ENCODE results near the gene STAMBPL1.

STAMBPL1 gene

DNA sequence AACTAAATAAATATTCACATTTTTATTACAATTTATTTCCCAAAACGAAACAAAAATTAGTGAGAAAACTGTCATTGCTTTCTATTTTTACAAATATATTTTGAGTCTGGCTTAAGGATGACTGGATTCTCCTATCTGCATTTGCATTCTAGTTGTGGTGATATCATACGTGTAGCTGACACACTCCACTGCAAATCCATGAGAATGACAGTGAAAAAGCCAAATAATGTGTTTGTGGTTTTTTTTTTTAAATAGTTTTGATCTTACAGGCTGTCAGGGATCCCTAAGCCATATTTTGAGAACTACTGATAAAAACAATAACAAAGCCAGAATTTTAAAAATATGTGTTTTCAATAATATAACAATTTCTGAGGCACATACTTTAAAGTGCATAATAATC, 5.8 kb upstream of the STAMBPL1 start:
- peak overlapping the region; percentile 53; the same call in 1 of the 2 replicates for H2AFZ ChIP-seq (ENCODE audit: low read length)
- H3K9me3 ChIP-seq (ENCODE audit: insufficient read depth, low read depth, low read length): no peaks in the 10 kb centered on the region
- no peak overlapping the region for H3K4me2 ChIP-seq (ENCODE audit: low read depth, low read length, poor library complexity, severe bottlenecking)
- H3K36me3 ChIP-seq (ENCODE audit: insufficient read depth, low read length): no peaks in the 10 kb centered on the region
- H3K4me1 ChIP-seq (ENCODE audit: insufficient read depth, low read length, poor library complexity, severe bottlenecking): peaks cover 24% of the 10 kb centered on the region
- no peaks in the 10 kb centered on the region for H3K9me2 ChIP-seq (replicated peaks; ENCODE audit: low read depth, low read length)
- no peak overlapping the region for H3K4me3 ChIP-seq (ENCODE audit: low read length, poor library complexity, severe bottlenecking)
- no peak overlapping the region for H3K9ac ChIP-seq (ENCODE audit: low read depth, low read length, poor library complexity, severe bottlenecking)
- no peaks in the 10 kb centered on the region for H3K27me3 ChIP-seq (ENCODE audit: insufficient read depth, low read length, poor library complexity, severe bottlenecking)
- TF ChIP-seq, protein P1, sequence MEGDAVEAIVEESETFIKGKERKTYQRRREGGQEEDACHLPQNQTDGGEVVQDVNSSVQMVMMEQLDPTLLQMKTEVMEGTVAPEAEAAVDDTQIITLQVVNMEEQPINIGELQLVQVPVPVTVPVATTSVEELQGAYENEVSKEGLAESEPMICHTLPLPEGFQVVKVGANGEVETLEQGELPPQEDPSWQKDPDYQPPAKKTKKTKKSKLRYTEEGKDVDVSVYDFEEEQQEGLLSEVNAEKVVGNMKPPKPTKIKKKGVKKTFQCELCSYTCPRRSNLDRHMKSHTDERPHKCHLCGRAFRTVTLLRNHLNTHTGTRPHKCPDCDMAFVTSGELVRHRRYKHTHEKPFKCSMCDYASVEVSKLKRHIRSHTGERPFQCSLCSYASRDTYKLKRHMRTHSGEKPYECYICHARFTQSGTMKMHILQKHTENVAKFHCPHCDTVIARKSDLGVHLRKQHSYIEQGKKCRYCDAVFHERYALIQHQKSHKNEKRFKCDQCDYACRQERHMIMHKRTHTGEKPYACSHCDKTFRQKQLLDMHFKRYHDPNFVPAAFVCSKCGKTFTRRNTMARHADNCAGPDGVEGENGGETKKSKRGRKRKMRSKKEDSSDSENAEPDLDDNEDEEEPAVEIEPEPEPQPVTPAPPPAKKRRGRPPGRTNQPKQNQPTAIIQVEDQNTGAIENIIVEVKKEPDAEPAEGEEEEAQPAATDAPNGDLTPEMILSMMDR (conservative IDR thresholded peaks at IDR 0.05; ENCODE audit: low read length): no peak
- no peak for TF ChIP-seq EZH2phosphoT487 (IDR thresholded peaks at IDR 0.05; ENCODE audit: borderline replicate concordance)
- no peaks in the 10 kb centered on the region for H3K79me2 ChIP-seq (ENCODE audit: insufficient read depth, low read length)
- no peaks in the 10 kb centered on the region for H4K20me1 ChIP-seq (ENCODE audit: insufficient read depth, low read length, poor library complexity, severe bottlenecking)
- H3F3A ChIP-seq (ENCODE audit: low read depth): peaks cover 2% of the 10 kb centered on the region; the same call in 1 of the 2 replicates

DNA sequence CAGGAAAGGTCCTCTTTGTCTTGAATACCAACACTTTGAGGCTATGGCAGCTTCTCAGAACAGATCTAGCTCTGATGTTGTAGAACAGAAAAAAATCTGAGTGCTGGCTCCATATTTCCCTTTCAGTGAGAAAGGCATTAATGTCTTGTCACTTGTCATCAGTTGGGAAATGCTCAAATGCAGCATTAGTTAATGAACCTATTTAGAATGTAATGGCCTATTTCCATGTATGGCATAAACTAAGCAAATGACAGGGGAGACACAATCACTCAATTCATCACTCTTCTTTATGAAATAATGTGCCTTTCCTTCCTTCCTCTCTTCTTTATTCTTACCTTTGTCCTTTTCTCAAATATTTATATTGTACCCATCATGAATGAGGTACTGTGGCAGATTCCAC, 5.0 kb upstream of the STAMBPL1 start:
- no peak overlapping the region for H3K9ac ChIP-seq (ENCODE audit: low read depth, low read length, poor library complexity, severe bottlenecking)
- H3K4me3 ChIP-seq (ENCODE audit: low read length, poor library complexity, severe bottlenecking): no peak overlapping the region
- H3K27me3 ChIP-seq (ENCODE audit: insufficient read depth, low read length, poor library complexity, severe bottlenecking): no peaks in the 10 kb centered on the region
- peaks cover 7% of the 10 kb centered on the region; the same call in 1 of the 2 replicates for H3F3A ChIP-seq (ENCODE audit: low read depth)
- H3K9me3 ChIP-seq (ENCODE audit: insufficient read depth, low read depth, low read length): no peaks in the 10 kb centered on the region
- no peaks in the 10 kb centered on the region for H3K9me2 ChIP-seq (replicated peaks; ENCODE audit: low read depth, low read length)
- H3K4me2 ChIP-seq (ENCODE audit: low read depth, low read length, poor library complexity, severe bottlenecking): no peak overlapping the region
- H3K36me3 ChIP-seq (ENCODE audit: insufficient read depth, low read length): no peaks in the 10 kb centered on the region
- H4K20me1 ChIP-seq (ENCODE audit: insufficient read depth, low read length, poor library complexity, severe bottlenecking): no peaks in the 10 kb centered on the region
- no peaks in the 10 kb centered on the region for H3K79me2 ChIP-seq (ENCODE audit: insufficient read depth, low read length)
- H3K4me1 ChIP-seq (ENCODE audit: insufficient read depth, low read length, poor library complexity, severe bottlenecking): peaks cover 30% of the 10 kb centered on the region
- H2AFZ ChIP-seq (ENCODE audit: low read length): peak overlapping the region; percentile 53
- TF ChIP-seq EZH2phosphoT487 (IDR thresholded peaks at IDR 0.05; ENCODE audit: borderline replicate concordance): no peak
- TF ChIP-seq, protein P1 (conservative IDR thresholded peaks at IDR 0.05; ENCODE audit: low read length): no peak

DNA sequence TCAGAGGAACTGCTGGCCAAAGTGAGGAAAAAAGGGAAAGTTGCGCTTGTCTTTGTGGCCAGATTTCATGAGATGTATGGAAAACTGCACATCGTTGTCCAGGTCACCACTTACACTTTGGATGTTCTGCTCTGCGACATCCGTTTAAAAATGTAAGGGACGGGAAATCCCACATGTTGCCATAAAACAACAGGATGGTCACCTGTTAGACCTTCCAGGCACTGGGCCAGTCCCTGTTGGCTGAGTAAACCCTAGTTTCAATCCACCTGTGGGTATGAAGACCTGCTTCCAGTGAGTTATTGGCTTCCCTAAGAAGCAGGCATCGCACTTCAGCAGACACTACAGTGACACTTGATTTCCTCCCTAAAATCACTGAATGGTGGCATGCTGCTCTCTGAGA, 2.7 kb upstream of the STAMBPL1 start:
- Histone ChIP-seq H3K4me2 (ENCODE audit: low read depth, low read length, poor library complexity, severe bottlenecking) (peak overlapping the region; percentile 92), H2AFZ (ENCODE audit: low read length) (no peak overlapping the region; the same call in 1 of the 2 replicates), H4K20me1 (ENCODE audit: insufficient read depth, low read length, poor library complexity, severe bottlenecking) (peaks cover 13% of the 10 kb centered on the region)

More for the DNA sequence above, 2.7 kb upstream of the STAMBPL1 start:
- Histone ChIP-seq H3F3A (ENCODE audit: low read depth) (peaks cover 7% of the 10 kb centered on the region; the same call in 1 of the 2 replicates), H3K27me3 (ENCODE audit: insufficient read depth, low read length, poor library complexity, severe bottlenecking) (no peaks in the 10 kb centered on the region), H3K9me3 (ENCODE audit: insufficient read depth, low read depth, low read length) (no peaks in the 10 kb centered on the region), H3K4me3 (ENCODE audit: low read length, poor library complexity, severe bottlenecking) (no peak overlapping the region), H3K79me2 (ENCODE audit: insufficient read depth, low read length) (peaks cover 18% of the 10 kb centered on the region), H3K36me3 (ENCODE audit: insufficient read depth, low read length) (no peaks in the 10 kb centered on the region), H3K4me1 (ENCODE audit: insufficient read depth, low read length, poor library complexity, severe bottlenecking) (peaks cover 44% of the 10 kb centered on the region), H3K9me2 (replicated peaks; ENCODE audit: low read depth, low read length) (no peaks in the 10 kb centered on the region), H3K9ac (ENCODE audit: low read depth, low read length, poor library complexity, severe bottlenecking) (no peak overlapping the region)
- TF ChIP-seq EZH2phosphoT487 (IDR thresholded peaks at IDR 0.05; ENCODE audit: borderline replicate concordance): no peak
- TF ChIP-seq, protein P1 (conservative IDR thresholded peaks at IDR 0.05; ENCODE audit: low read length): no peak
